Chondrocyte (in vitro differentiated cells): ENCODE data around the gene DMRT2. TPM values are rescaled to one million over a fixed set of nuclear protein-coding genes. Genes with fewer than 3 reads are reported as not detected.

Source experiments
- DNase-seq: peaks from one replicate; pipeline ENCODE4 v3.0.0; 2021; ENCODE audit warnings: mixed read lengths, low spot score
- H3K27ac Mint-ChIP-seq: one replicate; pipeline ENCODE4 v1.8.0; 2021; ENCODE audit warnings: mild to moderate bottlenecking, moderate library complexity, mixed read lengths; ENCODE audit not compliant: unreplicated experiment
- H3K27me3 Mint-ChIP-seq: 2 replicates; pipeline ENCODE4 v1.8.0; 2021; ENCODE audit warnings: low read depth, mixed read lengths
- H3K36me3 Mint-ChIP-seq: 2 replicates; pipeline ENCODE4 v1.8.0; 2021; ENCODE audit warnings: low read depth, mixed read lengths
- H3K4me1 Mint-ChIP-seq: 2 replicates; pipeline ENCODE4 v1.8.0; 2021; ENCODE audit warnings: low read depth, mild to moderate bottlenecking, mixed read lengths
- H3K4me3 Mint-ChIP-seq: one replicate; pipeline ENCODE4 v1.8.0; 2021; ENCODE audit warnings: mild to moderate bottlenecking, moderate library complexity, mixed read lengths; ENCODE audit not compliant: unreplicated experiment
- H3K9me3 Mint-ChIP-seq: 2 replicates; pipeline ENCODE4 v1.8.0; 2021; ENCODE audit warnings: low read depth, mixed read lengths
- CTCF ChIP-seq: fragments of 200-600 bp; sonication (generic); IDR thresholded peaks from 2 replicates; pipeline ENCODE4 v1.5.0; 2021; ENCODE audit warnings: antibody characterized with exemption, mild to moderate bottlenecking, moderate library complexity
- total RNA-seq: library from RNA; stranded (reverse); gene quantifications from 3 replicates; pipeline ENCODE4 v1.2.1, GENCODE V29; 2021

Gene DMRT2
- total RNA-seq, 1 donor from 2014 or later: not detected

GRCh38 chr9:1086517-1086916 lies 36.4 kb downstream of the DMRT2 start:
- Mint-ChIP-seq H3K4me3 (no peak overlapping the region), H3K4me1 (no peaks in the 10 kb centered on the region), H3K9me3 (peaks cover 7% of the 10 kb centered on the region), H3K27me3 (peaks cover 6% of the 10 kb centered on the region), H3K36me3 (no peaks in the 10 kb centered on the region), H3K27ac (no peak overlapping the region)
- TF ChIP-seq CTCF: no peak
- DNase-seq: no peak

- Mint-ChIP-seq H3K36me3 (no peaks in the 10 kb centered on the region), H3K4me1 (no peaks in the 10 kb centered on the region), H3K9me3 (peaks cover 6% of the 10 kb centered on the region), H3K4me3 (no peak overlapping the region), H3K27ac (no peak overlapping the region), H3K27me3 (peaks cover 6% of the 10 kb centered on the region)
- TF ChIP-seq CTCF: no peak
- DNase-seq: no peak
These were observed 37.1 kb downstream of the DMRT2 start for GRCh38 chr9:1087120-1087881.

GRCh38 chr9:1094749-1095148 lies 44.6 kb downstream of the DMRT2 start:
- H3K27me3 Mint-ChIP-seq: peaks cover 4% of the 10 kb centered on the region
- peaks cover 9% of the 10 kb centered on the region for H3K9me3 Mint-ChIP-seq
- no peak overlapping the region for H3K27ac Mint-ChIP-seq
- no peaks in the 10 kb centered on the region for H3K36me3 Mint-ChIP-seq
- no peaks in the 10 kb centered on the region for H3K4me1 Mint-ChIP-seq
- no peak overlapping the region for H3K4me3 Mint-ChIP-seq
- no peak for TF ChIP-seq CTCF
- no peak for DNase-seq

- TF ChIP-seq CTCF: no peak
- no peaks in the 10 kb centered on the region for H3K4me1 Mint-ChIP-seq
- H3K27me3 Mint-ChIP-seq: peaks cover 11% of the 10 kb centered on the region
- H3K36me3 Mint-ChIP-seq: no peaks in the 10 kb centered on the region
- no peak overlapping the region for H3K4me3 Mint-ChIP-seq
- peaks cover 3% of the 10 kb centered on the region for H3K9me3 Mint-ChIP-seq
- H3K27ac Mint-ChIP-seq: no peak overlapping the region
- no peak for DNase-seq
These were observed 46.2 kb downstream of the DMRT2 start for GRCh38 chr9:1096155-1096964.

GRCh38 chr9:1098551-1098950 lies 48.4 kb downstream of the DMRT2 start:
- no peak for DNase-seq
- Mint-ChIP-seq H3K4me1 (no peaks in the 10 kb centered on the region), H3K4me3 (no peak overlapping the region), H3K27me3 (peaks cover 14% of the 10 kb centered on the region), H3K9me3 (peaks cover 3% of the 10 kb centered on the region), H3K36me3 (no peaks in the 10 kb centered on the region), H3K27ac (no peak overlapping the region)
- TF ChIP-seq CTCF: no peak
